Measurements from ENCODE around the gene ADD3.
A peak's percentile ranks its signal among the peaks of the same experiment; 100 is the strongest.

Gene ADD3

GRCh38 chr10:110163192-110163773 lies 155.5 kb downstream of the ADD3 start (continued):
- no peak for TF ChIP-seq ZNF692 (tag by site-specific recombination; IDR thresholded peaks at IDR 0.05)
- no peak for TF ChIP-seq ZNF146 (tag by site-specific recombination; IDR thresholded peaks at IDR 0.05)
- no peak for TF ChIP-seq ZNF26 (tag by site-specific recombination; IDR thresholded peaks at IDR 0.05)
- TF ChIP-seq ZNF544 (tag by site-specific recombination; IDR thresholded peaks at IDR 0.05), result no peak
- TF ChIP-seq ZXDB (tag by site-specific recombination; IDR thresholded peaks at IDR 0.05), result peak; percentile 42; the same call in 1 of the 2 replicates
- peak; percentile 32; the same call in 1 of the 2 replicates for TF ChIP-seq ZSCAN16 (tag by site-specific recombination; IDR thresholded peaks at IDR 0.05)
- no peak for TF ChIP-seq HIC1 (tag by site-specific recombination; IDR thresholded peaks at IDR 0.05)
- peak; percentile 76 for TF ChIP-seq GLIS1 (tag by site-specific recombination; IDR thresholded peaks at IDR 0.05)
- peak; percentile 81; the same call in 1 of the 2 replicates for TF ChIP-seq ZNF24 (tag by site-specific recombination; IDR thresholded peaks at IDR 0.05)
- TF ChIP-seq GLI2 (tag by site-specific recombination; IDR thresholded peaks at IDR 0.05; ENCODE audit: borderline replicate concordance, low read depth), result peak; percentile 69; the same call in 1 of the 2 replicates
- TF ChIP-seq OSR2 (tag by site-specific recombination; IDR thresholded peaks at IDR 0.05), result peak; percentile 99
- no peak for TF ChIP-seq ZNF513 (tag by site-specific recombination; IDR thresholded peaks at IDR 0.05)
- peak; percentile 23; the same call in 1 of the 2 replicates for TF ChIP-seq KLF7 (tag by site-specific recombination; IDR thresholded peaks at IDR 0.05; ENCODE audit: borderline replicate concordance)
- TF ChIP-seq PBX3 (CRISPR knock-in tag; IDR thresholded peaks at IDR 0.05), result no peak

- H3K36me3 ChIP-seq (ENCODE audit: control insufficient read depth in 2 of 2, insufficient read depth in 1 of 2, low read length in 2 of 2), result no peaks in the 10 kb centered on the region
- H3K27ac ChIP-seq (ENCODE audit: extremely low read depth, low read depth, low read length), result no peak overlapping the region
- no peaks in the 10 kb centered on the region for H3K9me3 ChIP-seq (ENCODE audit: control insufficient read depth, insufficient read depth, low read depth, low read length)
- H3K4me3 ChIP-seq (ENCODE audit: low read depth, low read length), result no peak overlapping the region
- TF ChIP-seq ZNF510 (tag by site-specific recombination; IDR thresholded peaks at IDR 0.05; ENCODE audit: insufficient replicate concordance), result no peak
- no peak for TF ChIP-seq ZNF707 (tag by site-specific recombination; IDR thresholded peaks at IDR 0.05)
- no peak for TF ChIP-seq MEIS1 (CRISPR knock-in tag; IDR thresholded peaks at IDR 0.05; ENCODE audit: borderline replicate concordance)
- no peak for TF ChIP-seq ZNF292 (tag by site-specific recombination; IDR thresholded peaks at IDR 0.05; ENCODE audit: borderline replicate concordance, low read depth)
- no peak for TF ChIP-seq ZBTB48 (tag by site-specific recombination; IDR thresholded peaks at IDR 0.05)
- no peak for TF ChIP-seq KLF17 (tag by site-specific recombination; IDR thresholded peaks at IDR 0.05)
- no peak for TF ChIP-seq ATF2 (tag by site-specific recombination; IDR thresholded peaks at IDR 0.05; ENCODE audit: low read depth)
- no peak for TF ChIP-seq ZNF776 (tag by site-specific recombination; IDR thresholded peaks at IDR 0.05; ENCODE audit: borderline replicate concordance)
- no peak for TF ChIP-seq ZNF558 (tag by site-specific recombination; IDR thresholded peaks at IDR 0.05)
- no peak for TF ChIP-seq KLF8 (tag by site-specific recombination; IDR thresholded peaks at IDR 0.05)
- no peak for TF ChIP-seq ZNF704 (tag by site-specific recombination; IDR thresholded peaks at IDR 0.05)
- CTCF ChIA-PET, result interaction anchor here (0.7 to 1.2 kb wide), 2 partner anchors 26 to 42 kb away, joined by 3 read pairs; no protein-coding TSS in a partner anchor
- peaks cover 13% of the 10 kb centered on the region for H3K4me1 ChIP-seq (ENCODE audit: control insufficient read depth, insufficient read depth, low read length)
- POLR2A ChIA-PET, result no interaction called here
Observed at GRCh38 chr10:110163841-110164240, 156.1 kb downstream of the ADD3 start.

Data from HEK293 (cell line).